ENCODE results near the gene VAPB. TPM values are rescaled to one million over a fixed set of nuclear protein-coding genes. Genes with fewer than 3 reads are reported as not detected.

The VAPB gene
- total and polyA plus RNA-seq, 2 experiments from 2014 or later: 8.8 to 37.0 TPM

GRCh38 chr20:58470336-58471192, 81.5 kb downstream of the VAPB start:
- H3K4me3 ChIP-seq: no peak overlapping the region
- no peaks in the 10 kb centered on the region for H3K9me2 ChIP-seq (ENCODE audit: insufficient read depth)
- H3K27me3 ChIP-seq (replicated peaks; ENCODE audit: insufficient read depth): no peaks in the 10 kb centered on the region
- H3K79me2 ChIP-seq (ENCODE audit: insufficient read depth): no peaks in the 10 kb centered on the region
- TF ChIP-seq EZH2 (IDR thresholded peaks at IDR 0.05; ENCODE audit: insufficient read depth, poor library complexity, severe bottlenecking) (no peak), EZH2phosphoT487 (IDR thresholded peaks at IDR 0.05; ENCODE audit: insufficient read depth, low read depth) (no peak)
- in situ Hi-C loops (cut with MboI): no loop called here
- H3K9ac ChIP-seq: no peak overlapping the region
- no peaks in the 10 kb centered on the region for H3K36me3 ChIP-seq (ENCODE audit: low read depth)
- no peak for DNase-seq
- no peaks in the 10 kb centered on the region for H3K9me3 ChIP-seq (ENCODE audit: low read depth)
- no peaks in the 10 kb centered on the region for H3F3A ChIP-seq (ENCODE audit: insufficient read depth)
- no peaks in the 10 kb centered on the region for H4K20me1 ChIP-seq (ENCODE audit: insufficient read depth)
- H3K27ac ChIP-seq: no peak overlapping the region
- WGBS, 2 experiments (ENCODE audit: low coverage in 1 of 2, low lambda C conversion rate in 2 of 2, missing lambda C conversion rate in 2 of 2): 84 to 90% methylated on average over 17 to 19 of the region's 19 CpGs
- no peak overlapping the region for H2AFZ ChIP-seq
- H3K4me1 ChIP-seq (ENCODE audit: insufficient read depth): no peaks in the 10 kb centered on the region
- H3K4me2 ChIP-seq (ENCODE audit: unreplicated experiment): no peak overlapping the region

- Histone ChIP-seq H4K20me1 (ENCODE audit: insufficient read depth) (no peaks in the 10 kb centered on the region), H3K27me3 (replicated peaks; ENCODE audit: insufficient read depth) (no peaks in the 10 kb centered on the region), H3K36me3 (ENCODE audit: low read depth) (no peaks in the 10 kb centered on the region), H2AFZ (no peak overlapping the region), H3K9me2 (ENCODE audit: insufficient read depth) (no peaks in the 10 kb centered on the region), H3K79me2 (ENCODE audit: insufficient read depth) (no peaks in the 10 kb centered on the region), H3K4me3 (no peak overlapping the region), H3K4me1 (ENCODE audit: insufficient read depth) (no peaks in the 10 kb centered on the region), H3K27ac (no peak overlapping the region), H3K4me2 (ENCODE audit: unreplicated experiment) (no peak overlapping the region), H3F3A (ENCODE audit: insufficient read depth) (no peaks in the 10 kb centered on the region), H3K9ac (no peak overlapping the region), H3K9me3 (ENCODE audit: low read depth) (no peaks in the 10 kb centered on the region)
- in situ Hi-C loops (cut with MboI): no loop called here
- 42 to 46% methylated on average over 25 of the region's 26 CpGs for WGBS, 2 experiments (ENCODE audit: low coverage in 1 of 2, low lambda C conversion rate in 2 of 2, missing lambda C conversion rate in 2 of 2)
- DNase-seq: peak; percentile 6
- TF ChIP-seq EZH2 (IDR thresholded peaks at IDR 0.05; ENCODE audit: insufficient read depth, poor library complexity, severe bottlenecking): no peak
- no peak for TF ChIP-seq EZH2phosphoT487 (IDR thresholded peaks at IDR 0.05; ENCODE audit: insufficient read depth, low read depth)
Measured at GRCh38 chr20:58471193-58472164, 82.5 kb downstream of the VAPB start.

- TF ChIP-seq EZH2 (IDR thresholded peaks at IDR 0.05; ENCODE audit: insufficient read depth, poor library complexity, severe bottlenecking) (no peak), EZH2phosphoT487 (IDR thresholded peaks at IDR 0.05; ENCODE audit: insufficient read depth, low read depth) (no peak)
- Histone ChIP-seq H3K9me2 (ENCODE audit: insufficient read depth) (no peaks in the 10 kb centered on the region), H3K4me3 (no peak overlapping the region), H3K79me2 (ENCODE audit: insufficient read depth) (no peaks in the 10 kb centered on the region), H3F3A (ENCODE audit: insufficient read depth) (no peaks in the 10 kb centered on the region), H3K9ac (no peak overlapping the region), H4K20me1 (ENCODE audit: insufficient read depth) (no peaks in the 10 kb centered on the region), H3K36me3 (ENCODE audit: low read depth) (no peaks in the 10 kb centered on the region), H3K4me1 (ENCODE audit: insufficient read depth) (no peaks in the 10 kb centered on the region), H3K4me2 (ENCODE audit: unreplicated experiment) (no peak overlapping the region), H3K27ac (no peak overlapping the region), H2AFZ (no peak overlapping the region), H3K9me3 (ENCODE audit: low read depth) (no peaks in the 10 kb centered on the region), H3K27me3 (replicated peaks; ENCODE audit: insufficient read depth) (no peaks in the 10 kb centered on the region)
- 81 to 83% methylated on average over 20 of the region's 20 CpGs for WGBS, 2 experiments (ENCODE audit: low coverage in 1 of 2, low lambda C conversion rate in 2 of 2, missing lambda C conversion rate in 2 of 2)
- in situ Hi-C loops (cut with MboI): no loop called here
- no peak for DNase-seq
Measured at GRCh38 chr20:58472273-58473018, 83.4 kb downstream of the VAPB start.

Measured in GM23248 (cell line).